ENCODE results near the gene TRMT6.

DNA sequence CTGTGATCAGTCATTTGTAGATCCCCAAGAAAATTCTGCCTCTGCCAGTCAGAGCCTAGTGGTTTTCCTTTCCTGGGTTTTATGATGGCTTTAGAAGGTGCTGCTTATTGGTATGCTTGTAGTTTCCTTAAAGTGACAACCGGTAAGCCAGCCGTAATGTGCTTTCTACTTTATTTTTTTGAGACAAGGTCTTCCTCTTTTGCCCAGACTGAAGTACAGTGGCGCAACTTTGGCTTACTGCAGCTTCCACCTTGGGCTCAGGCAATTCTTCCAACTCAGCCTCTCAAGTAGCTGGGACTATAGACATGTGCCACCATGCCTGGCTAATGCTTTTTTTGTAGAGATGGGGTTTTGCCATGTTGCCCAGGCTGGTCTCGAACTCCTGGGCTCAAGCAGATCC, 23.6 kb upstream of the TRMT6 start:
- TF ChIP-seq, protein P1, sequence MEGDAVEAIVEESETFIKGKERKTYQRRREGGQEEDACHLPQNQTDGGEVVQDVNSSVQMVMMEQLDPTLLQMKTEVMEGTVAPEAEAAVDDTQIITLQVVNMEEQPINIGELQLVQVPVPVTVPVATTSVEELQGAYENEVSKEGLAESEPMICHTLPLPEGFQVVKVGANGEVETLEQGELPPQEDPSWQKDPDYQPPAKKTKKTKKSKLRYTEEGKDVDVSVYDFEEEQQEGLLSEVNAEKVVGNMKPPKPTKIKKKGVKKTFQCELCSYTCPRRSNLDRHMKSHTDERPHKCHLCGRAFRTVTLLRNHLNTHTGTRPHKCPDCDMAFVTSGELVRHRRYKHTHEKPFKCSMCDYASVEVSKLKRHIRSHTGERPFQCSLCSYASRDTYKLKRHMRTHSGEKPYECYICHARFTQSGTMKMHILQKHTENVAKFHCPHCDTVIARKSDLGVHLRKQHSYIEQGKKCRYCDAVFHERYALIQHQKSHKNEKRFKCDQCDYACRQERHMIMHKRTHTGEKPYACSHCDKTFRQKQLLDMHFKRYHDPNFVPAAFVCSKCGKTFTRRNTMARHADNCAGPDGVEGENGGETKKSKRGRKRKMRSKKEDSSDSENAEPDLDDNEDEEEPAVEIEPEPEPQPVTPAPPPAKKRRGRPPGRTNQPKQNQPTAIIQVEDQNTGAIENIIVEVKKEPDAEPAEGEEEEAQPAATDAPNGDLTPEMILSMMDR (IDR thresholded peaks at IDR 0.05) = no peak
- TF ChIP-seq POLR2AphosphoS5 (IDR thresholded peaks at IDR 0.05) = no peak
